ENCODE results near the gene BDH1. TPM values are rescaled to one million over a fixed set of nuclear protein-coding genes. Genes with fewer than 3 reads are reported as not detected.
A peak's percentile ranks its signal among the peaks of the same experiment; 100 is the strongest.

The BDH1 gene
- total RNA-seq, 1 experiment from 2014 or later = 38.6 TPM

- no TSS peak for BruUV-seq (replicated peaks)
- ChIA-PET POLR2A (no interaction called here), CTCF (interaction anchor here (1.1 to 1.3 kb wide), 2 partner anchors 41 to 129 kb away, joined by 4 read pairs; no protein-coding TSS in a partner anchor)
- H3K9me3 Mint-ChIP-seq (ENCODE audit: unreplicated experiment) = no peaks in the 10 kb centered on the region
- H3K27me3 Mint-ChIP-seq (ENCODE audit: insufficient read depth, unreplicated experiment) = no peaks in the 10 kb centered on the region
- no peak overlapping the region for H3K27ac Mint-ChIP-seq (ENCODE audit: low read depth, unreplicated experiment)
- intact Hi-C loops (cut with micrococcal nuclease) = no loop called here
- no peak overlapping the region for H3K4me3 Mint-ChIP-seq (ENCODE audit: unreplicated experiment)
- no peak for TF ChIP-seq CTCF (IDR thresholded peaks at IDR 0.05; ENCODE audit: unreplicated experiment)
- peaks cover 16% of the 10 kb centered on the region for H3K4me1 Mint-ChIP-seq (ENCODE audit: insufficient read depth, unreplicated experiment)
- DNase-seq (ENCODE audit: unreplicated experiment) = peak; percentile 22
- H3K36me3 Mint-ChIP-seq (ENCODE audit: insufficient read depth, unreplicated experiment) = no peaks in the 10 kb centered on the region
These were observed 86.8 kb downstream of the BDH1 start for GRCh38 chr3:197468866-197469382.

DNA sequence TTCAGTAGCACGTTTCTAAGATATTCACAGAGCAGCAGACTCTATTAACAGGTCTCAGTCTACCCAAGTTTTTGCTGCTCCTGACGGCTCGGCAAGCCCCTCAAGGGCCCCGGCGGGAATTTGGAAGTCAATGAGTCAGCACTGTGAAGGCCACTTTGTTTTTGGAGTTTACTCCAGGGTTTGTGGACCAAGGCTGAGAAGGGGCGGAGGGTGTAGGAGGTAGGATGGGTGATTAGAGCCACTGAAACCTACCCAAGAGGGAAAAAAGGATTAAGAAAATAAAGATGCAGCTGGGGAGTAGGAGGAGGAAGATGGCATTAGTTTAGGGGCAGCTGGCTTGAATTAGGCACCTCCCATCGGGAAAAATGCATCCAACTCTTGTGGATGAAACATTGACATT lies 87.6 kb downstream of the BDH1 start:
- Mint-ChIP-seq H3K27ac (ENCODE audit: low read depth, unreplicated experiment) (no peak overlapping the region), H3K4me3 (ENCODE audit: unreplicated experiment) (no peak overlapping the region), H3K4me1 (ENCODE audit: insufficient read depth, unreplicated experiment) (peaks cover 16% of the 10 kb centered on the region), H3K9me3 (ENCODE audit: unreplicated experiment) (no peaks in the 10 kb centered on the region), H3K27me3 (ENCODE audit: insufficient read depth, unreplicated experiment) (no peaks in the 10 kb centered on the region), H3K36me3 (ENCODE audit: insufficient read depth, unreplicated experiment) (no peaks in the 10 kb centered on the region)
- no peak for DNase-seq (ENCODE audit: unreplicated experiment)
- no peak for TF ChIP-seq CTCF (IDR thresholded peaks at IDR 0.05; ENCODE audit: unreplicated experiment)
- CTCF ChIA-PET = interaction anchor here (1.1 kb wide), 3 partner anchors 12 to 41 kb away, joined by 3 to 4 read pairs (median 4); no protein-coding TSS in a partner anchor
- POLR2A ChIA-PET = interaction anchor here (1.3 to 2.5 kb wide), 2 partner anchors 11 to 19 kb away, joined by 7 to 21 read pairs; no protein-coding TSS in a partner anchor
- intact Hi-C loops (cut with micrococcal nuclease) = no loop called here
- no TSS peak for BruUV-seq (replicated peaks)

- Mint-ChIP-seq H3K27me3 (ENCODE audit: insufficient read depth, unreplicated experiment) (no peaks in the 10 kb centered on the region), H3K9me3 (ENCODE audit: unreplicated experiment) (no peaks in the 10 kb centered on the region), H3K27ac (ENCODE audit: low read depth, unreplicated experiment) (no peak overlapping the region), H3K4me1 (ENCODE audit: insufficient read depth, unreplicated experiment) (peaks cover 16% of the 10 kb centered on the region), H3K4me3 (ENCODE audit: unreplicated experiment) (no peak overlapping the region), H3K36me3 (ENCODE audit: insufficient read depth, unreplicated experiment) (no peaks in the 10 kb centered on the region)
- POLR2A ChIA-PET = interaction anchor here (0.7 to 2.5 kb wide), 9 partner anchors 12 to 167 kb away, joined by 3 to 21 read pairs (median 3); no protein-coding TSS in a partner anchor
- no TSS peak for BruUV-seq (replicated peaks)
- no peak for TF ChIP-seq CTCF (IDR thresholded peaks at IDR 0.05; ENCODE audit: unreplicated experiment)
- intact Hi-C loops (cut with micrococcal nuclease) = no loop called here
- peak; percentile 65 for DNase-seq (ENCODE audit: unreplicated experiment)
- CTCF ChIA-PET = interaction anchor here (0.5 to 1.5 kb wide), 9 partner anchors 8 to 1393 kb away, joined by 3 to 4 read pairs (median 3); no protein-coding TSS in a partner anchor
These were observed 89.0 kb downstream of the BDH1 start for GRCh38 chr3:197466586-197467399.

GRCh38 chr3:197465996-197466549 lies 89.7 kb downstream of the BDH1 start:
- no peak overlapping the region for H3K27ac Mint-ChIP-seq (ENCODE audit: low read depth, unreplicated experiment)
- peaks cover 16% of the 10 kb centered on the region for H3K4me1 Mint-ChIP-seq (ENCODE audit: insufficient read depth, unreplicated experiment)
- intact Hi-C loops (cut with micrococcal nuclease) = no loop called here
- no peak for TF ChIP-seq CTCF (IDR thresholded peaks at IDR 0.05; ENCODE audit: unreplicated experiment)
- H3K36me3 Mint-ChIP-seq (ENCODE audit: insufficient read depth, unreplicated experiment) = no peaks in the 10 kb centered on the region
- ChIA-PET POLR2A (interaction anchor here (0.8 to 2.5 kb wide), 3 partner anchors 12 to 148 kb away, joined by 3 to 21 read pairs (median 4); no protein-coding TSS in a partner anchor), CTCF (interaction anchor here (0.6 to 1.1 kb wide), 4 partner anchors 13 to 45 kb away, joined by 3 read pairs; no protein-coding TSS in a partner anchor)
- no peaks in the 10 kb centered on the region for H3K9me3 Mint-ChIP-seq (ENCODE audit: unreplicated experiment)
- H3K27me3 Mint-ChIP-seq (ENCODE audit: insufficient read depth, unreplicated experiment) = no peaks in the 10 kb centered on the region
- H3K4me3 Mint-ChIP-seq (ENCODE audit: unreplicated experiment) = no peak overlapping the region
- no TSS peak for BruUV-seq (replicated peaks)
- peak; percentile 81 for DNase-seq (ENCODE audit: unreplicated experiment)
